PC-3 (cell line): Measurements from ENCODE around the gene JTB. TPM values are rescaled to one million over a fixed set of nuclear protein-coding genes. Genes with fewer than 3 reads are reported as not detected.
A peak's percentile ranks its signal among the peaks of the same experiment; 100 is the strongest.

ENCODE experiments used
- ATAC-seq: fragments of 200-7000 bp; cut with Tn5 transposase; 2 replicates; pipeline ENCODE4 v1.9.1; 2020; ENCODE audit warnings: mild to moderate bottlenecking, moderate library complexity
- BruUV-seq: library from RNA; stranded (reverse); fragments of 400-500 nt; replicated peaks from 2 replicates; lab custom pipeline; 2021; lab: Mats Ljungman, UMichigan
- CTCF ChIA-PET: fragments of 300-600 bp; sonication (Branson Sonifier 250); formaldehyde crosslinking; loops from one replicate; lab custom pipeline; 2022; ENCODE audit warnings: antibody characterized with exemption; lab: Charles Lee
- POLR2A ChIA-PET: fragments of 300-600 bp; sonication (Branson Sonifier 250); formaldehyde crosslinking; loops from one replicate; lab custom pipeline; 2022; ENCODE audit warnings: antibody characterized with exemption; ENCODE audit not compliant: unreplicated experiment; lab: Charles Lee
- DNase-seq: peaks from one replicate; pipeline ENCODE4 v3.0.0-alpha.2; 2015
- H2AFZ ChIP-seq: fragments of 300-600 bp; sonication (generic); 2 replicates; pipeline ENCODE4 v1.6.0; 2016; ENCODE audit warnings: antibody characterized with exemption, low read length
- H3F3A ChIP-seq: fragments of 300-600 bp; sonication (generic); one replicate; pipeline ENCODE4 v1.6.0; 2017; ENCODE audit warnings: antibody characterized with exemption, low read length, control low read depth, mild to moderate bottlenecking; ENCODE audit not compliant: unreplicated experiment
- H3K27ac ChIP-seq: fragments of 300-600 bp; sonication (generic); 2 replicates; pipeline ENCODE4 v1.5.1; 2016; ENCODE audit warnings: mild to moderate bottlenecking, low read length
- H3K27me3 ChIP-seq: fragments of 300-600 bp; sonication (generic); 2 replicates; pipeline ENCODE4 v1.6.1; 2016; ENCODE audit warnings: low read length, mixed read lengths
- H3K36me3 ChIP-seq: fragments of 300-600 bp; sonication (generic); 2 replicates; pipeline ENCODE4 v1.6.1; 2016; ENCODE audit warnings: low read depth, mixed run types, low read length, mixed read lengths
- H3K4me1 ChIP-seq: fragments of 300-600 bp; sonication (generic); 2 replicates; pipeline ENCODE4 v1.5.1; 2016; ENCODE audit warnings: low read length; ENCODE audit not compliant: insufficient read depth
- H3K4me2 ChIP-seq: fragments of 300-600 bp; sonication (generic); 2 replicates; pipeline ENCODE4 v1.6.0; 2016; ENCODE audit warnings: low read length
- H3K4me3 ChIP-seq: fragments of 300-600 bp; sonication (generic); 2 replicates; pipeline ENCODE4 v1.5.1; 2016; ENCODE audit warnings: mild to moderate bottlenecking, low read length, mixed read lengths
- H3K79me2 ChIP-seq: fragments of 300-600 bp; sonication (generic); 2 replicates; pipeline ENCODE4 v1.6.1; 2017; ENCODE audit warnings: low read length, mixed read lengths
- H3K9ac ChIP-seq: fragments of 300-600 bp; sonication (generic); 2 replicates; pipeline ENCODE4 v1.6.0; 2016; ENCODE audit warnings: mild to moderate bottlenecking, low read length
- H3K9me2 ChIP-seq: fragments of 300-600 bp; sonication (generic); replicated peaks from 2 replicates; pipeline ENCODE4 v1.6.1; 2016; ENCODE audit warnings: mixed run types, low read length, mixed read lengths
- H3K9me3 ChIP-seq: fragments of 300-600 bp; sonication (generic); 2 replicates; pipeline ENCODE4 v1.6.1; 2016; ENCODE audit warnings: low read length, mixed read lengths
- H4K20me1 ChIP-seq: fragments of 300-600 bp; sonication (generic); 2 replicates; pipeline ENCODE4 v1.6.1; 2016; ENCODE audit warnings: low read length, mixed read lengths
- EZH2 ChIP-seq: fragments of 300-600 bp; sonication (generic); IDR thresholded peaks from one replicate; pipeline ENCODE4 v1.6.1; 2017; ENCODE audit warnings: antibody characterized with exemption, mild to moderate bottlenecking, low read length; ENCODE audit not compliant: unreplicated experiment
- EZH2phosphoT487 ChIP-seq: fragments of 300-600 bp; sonication (generic); IDR thresholded peaks from 2 replicates; pipeline ENCODE4 v1.6.1; 2018; ENCODE audit warnings: mild to moderate bottlenecking, antibody characterized with exemption, low read length, borderline replicate concordance
- intact Hi-C: fragments of 100-400 bp; cut with micrococcal nuclease; formaldehyde crosslinking; loops from 2 replicates; pipeline ENCODE4 v1.9.0; 2023
- total RNA-seq: library from RNA; depleted of rRNA; stranded (reverse); fragments of >200 nt; gene quantifications from 2 replicates; pipeline ENCODE4 v1.2.3, GENCODE V29; 2014
- TF ChIP-seq, protein P1 (sequence below): fragments of 300-600 bp; sonication (generic); conservative IDR thresholded peaks from 2 replicates; pipeline ENCODE4 v1.5.1; 2017; ENCODE audit warnings: antibody characterized with exemption, low read depth, mild to moderate bottlenecking, low read length

The JTB gene
- total RNA-seq, 1 experiment from 2014 or later: 377 TPM

DNA sequence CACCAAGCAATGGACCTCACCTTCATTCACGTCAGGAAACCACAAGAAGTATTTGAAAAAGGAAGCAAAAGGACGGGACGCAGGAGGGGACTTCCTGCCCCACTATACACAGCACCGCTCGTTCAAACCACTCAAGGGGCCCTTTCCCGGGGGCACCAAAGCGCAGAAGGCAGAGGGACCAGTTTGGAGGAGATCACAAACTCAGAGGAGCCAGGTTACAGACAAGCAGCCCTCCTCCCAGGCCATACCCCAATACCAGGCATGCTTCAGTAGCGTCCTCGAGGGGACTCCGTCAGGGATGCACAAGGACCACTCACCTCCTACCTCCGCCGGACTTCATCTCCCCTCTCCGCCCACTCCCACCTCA is 19.7 kb downstream of the JTB start:
- Histone ChIP-seq H3K9ac (peak overlapping the region; percentile 88), H3K4me3 (peak overlapping the region; percentile 97), H3K27me3 (no peaks in the 10 kb centered on the region), H4K20me1 (peaks cover 10% of the 10 kb centered on the region), H3K27ac (no peak overlapping the region), H3K36me3 (peaks cover 7% of the 10 kb centered on the region; the same call in 1 of the 2 replicates), H3K4me1 (peaks cover 37% of the 10 kb centered on the region), H3K4me2 (peak overlapping the region; percentile 83), H2AFZ (peak overlapping the region; percentile 96), H3K9me3 (no peaks in the 10 kb centered on the region), H3K9me2 (no peaks in the 10 kb centered on the region), H3F3A (peaks cover 7% of the 10 kb centered on the region), H3K79me2 (peaks cover 66% of the 10 kb centered on the region)
- no peak for DNase-seq
- BruUV-seq: no TSS peak
- ChIA-PET CTCF (interaction anchor here (1.0 kb wide), 1 partner anchor 11 kb away, joined by 3 read pairs; the partner anchor contains the start of gene DENND4B), POLR2A (no interaction called here)
- peak; percentile 7 for ATAC-seq
- TF ChIP-seq EZH2: no peak
- no peak for TF ChIP-seq EZH2phosphoT487
- TF ChIP-seq, protein P1, sequence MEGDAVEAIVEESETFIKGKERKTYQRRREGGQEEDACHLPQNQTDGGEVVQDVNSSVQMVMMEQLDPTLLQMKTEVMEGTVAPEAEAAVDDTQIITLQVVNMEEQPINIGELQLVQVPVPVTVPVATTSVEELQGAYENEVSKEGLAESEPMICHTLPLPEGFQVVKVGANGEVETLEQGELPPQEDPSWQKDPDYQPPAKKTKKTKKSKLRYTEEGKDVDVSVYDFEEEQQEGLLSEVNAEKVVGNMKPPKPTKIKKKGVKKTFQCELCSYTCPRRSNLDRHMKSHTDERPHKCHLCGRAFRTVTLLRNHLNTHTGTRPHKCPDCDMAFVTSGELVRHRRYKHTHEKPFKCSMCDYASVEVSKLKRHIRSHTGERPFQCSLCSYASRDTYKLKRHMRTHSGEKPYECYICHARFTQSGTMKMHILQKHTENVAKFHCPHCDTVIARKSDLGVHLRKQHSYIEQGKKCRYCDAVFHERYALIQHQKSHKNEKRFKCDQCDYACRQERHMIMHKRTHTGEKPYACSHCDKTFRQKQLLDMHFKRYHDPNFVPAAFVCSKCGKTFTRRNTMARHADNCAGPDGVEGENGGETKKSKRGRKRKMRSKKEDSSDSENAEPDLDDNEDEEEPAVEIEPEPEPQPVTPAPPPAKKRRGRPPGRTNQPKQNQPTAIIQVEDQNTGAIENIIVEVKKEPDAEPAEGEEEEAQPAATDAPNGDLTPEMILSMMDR: no peak
- intact Hi-C loops: loop anchor here (1.0 kb wide), 2 partner anchors 11 to 20 kb away; partner anchors contain the start of genes DENND4B and JTB

DNA sequence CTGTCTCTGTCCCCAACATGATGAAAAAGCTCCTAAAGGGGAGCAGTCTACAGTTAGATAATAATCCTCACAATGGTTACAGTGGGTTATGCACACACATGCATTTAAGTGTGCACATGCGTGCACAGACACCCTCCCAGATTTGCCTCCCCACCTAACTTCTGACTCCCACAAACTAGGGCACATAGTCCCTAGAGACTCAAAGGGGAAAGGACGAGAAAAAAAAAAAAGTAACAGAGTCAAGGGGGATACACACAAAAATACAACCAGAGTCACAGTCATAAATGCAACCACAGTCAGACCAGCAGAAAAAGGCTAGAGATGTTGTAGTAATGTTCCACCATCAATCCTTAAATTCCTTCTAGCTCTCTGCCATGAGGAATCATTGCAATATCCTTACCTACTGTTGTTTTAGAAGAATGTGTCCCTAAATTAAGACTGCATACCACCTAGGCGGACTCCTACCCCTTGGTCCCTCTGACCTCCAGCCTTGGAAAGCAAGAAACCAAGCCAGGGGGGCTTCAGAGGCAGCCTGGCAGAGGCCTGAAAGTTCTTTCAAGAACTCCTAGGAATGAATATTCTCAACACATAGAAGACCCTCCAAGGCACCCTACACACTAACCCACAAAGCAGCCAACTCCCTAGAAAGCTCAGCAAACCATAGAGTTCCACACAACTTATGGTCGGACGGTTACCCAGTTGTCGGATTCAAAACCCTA is 20.3 kb downstream of the JTB start:
- Histone ChIP-seq H3K4me2 (peak overlapping the region; percentile 83), H3K27ac (no peak overlapping the region), H3K9ac (peak overlapping the region; percentile 88), H4K20me1 (peaks cover 10% of the 10 kb centered on the region), H3F3A (peaks cover 7% of the 10 kb centered on the region), H3K36me3 (peaks cover 13% of the 10 kb centered on the region; the same call in 1 of the 2 replicates), H3K9me3 (no peaks in the 10 kb centered on the region), H3K9me2 (no peaks in the 10 kb centered on the region), H3K27me3 (no peaks in the 10 kb centered on the region), H3K79me2 (peaks cover 61% of the 10 kb centered on the region), H2AFZ (peak overlapping the region; percentile 96), H3K4me3 (peak overlapping the region; percentile 97), H3K4me1 (peaks cover 35% of the 10 kb centered on the region)
- DNase-seq (no peak), ATAC-seq (no peak)
- TF ChIP-seq, protein P1: no peak
- TF ChIP-seq EZH2 (no peak), EZH2phosphoT487 (no peak)
- BruUV-seq: no TSS peak
- ChIA-PET POLR2A (no interaction called here), CTCF (interaction anchor here (1.0 kb wide), 1 partner anchor 11 kb away, joined by 3 read pairs; the partner anchor contains the start of gene DENND4B)
- intact Hi-C loops: no loop called here

DNA sequence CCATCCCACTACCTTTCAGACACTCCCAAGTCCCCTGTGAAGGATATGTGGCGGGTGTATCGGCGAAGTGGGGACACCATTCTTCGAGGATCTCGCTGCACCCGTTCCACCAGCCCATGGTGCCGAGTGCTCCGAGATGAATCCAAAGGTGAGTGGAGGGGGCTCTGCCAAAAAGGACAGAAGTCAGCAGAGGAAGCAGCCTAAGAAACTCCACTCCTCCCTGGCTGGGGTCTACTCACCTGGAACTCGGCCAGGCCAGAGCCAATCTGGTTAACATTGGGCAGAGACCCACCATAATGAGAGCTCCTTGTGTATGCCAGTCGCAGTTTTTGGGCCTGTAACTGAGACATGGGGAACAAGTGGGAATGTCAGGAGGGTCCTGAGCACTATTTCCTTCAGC is 22.6 kb downstream of the JTB start:
- intact Hi-C loops: no loop called here
- Histone ChIP-seq H3K9ac (no peak overlapping the region), H3K36me3 (peaks cover 25% of the 10 kb centered on the region; the same call in 1 of the 2 replicates), H2AFZ (no peak overlapping the region), H3K4me2 (no peak overlapping the region), H3F3A (peaks cover 7% of the 10 kb centered on the region), H4K20me1 (peaks cover 10% of the 10 kb centered on the region), H3K27ac (no peak overlapping the region), H3K4me1 (peaks cover 30% of the 10 kb centered on the region), H3K9me2 (no peaks in the 10 kb centered on the region), H3K27me3 (no peaks in the 10 kb centered on the region), H3K79me2 (peaks cover 50% of the 10 kb centered on the region), H3K4me3 (no peak overlapping the region), H3K9me3 (no peaks in the 10 kb centered on the region)
- ChIA-PET POLR2A (no interaction called here), CTCF (no interaction called here)
- DNase-seq: no peak
- TF ChIP-seq EZH2: no peak
- TF ChIP-seq, protein P1: no peak
- TF ChIP-seq EZH2phosphoT487: no peak
- BruUV-seq: no TSS peak
- ATAC-seq: no peak
